ENCODE results near the gene ZMAT3.

- no peak for TF ChIP-seq ZNF629 (tag by site-specific recombination; IDR thresholded peaks at IDR 0.05)
- TF ChIP-seq ZNF311 (tag by site-specific recombination; IDR thresholded peaks at IDR 0.05; ENCODE audit: borderline replicate concordance): no peak
- TF ChIP-seq ZSCAN30 (tag by site-specific recombination; IDR thresholded peaks at IDR 0.05): no peak
- no peak for TF ChIP-seq AEBP2 (tag by site-specific recombination; IDR thresholded peaks at IDR 0.05; ENCODE audit: borderline replicate concordance)
- no peak for TF ChIP-seq CTCF (tag by site-specific recombination; IDR thresholded peaks at IDR 0.05)
- no peak for TF ChIP-seq ZNF626 (tag by site-specific recombination; IDR thresholded peaks at IDR 0.05)
- no peak for TF ChIP-seq ZNF274 (IDR thresholded peaks at IDR 0.05; ENCODE audit: low read length)
- TF ChIP-seq ZNF274 (tag by site-specific recombination; IDR thresholded peaks at IDR 0.05; ENCODE audit: borderline replicate concordance): no peak
- TF ChIP-seq REPIN1 (tag by site-specific recombination; IDR thresholded peaks at IDR 0.05; ENCODE audit: low read depth): no peak
- no peak for TF ChIP-seq ZNF211 (tag by site-specific recombination; IDR thresholded peaks at IDR 0.05; ENCODE audit: low read depth)
- no peak for TF ChIP-seq ZNF354C (tag by site-specific recombination; IDR thresholded peaks at IDR 0.05; ENCODE audit: borderline replicate concordance, low read depth)
- no peak for TF ChIP-seq ZNF426 (tag by site-specific recombination; IDR thresholded peaks at IDR 0.05)
Observed at GRCh38 chr3:179091113-179091512, 19.5 kb upstream of the ZMAT3 start.

Measured in HEK293 (cell line).